ENCODE results near the gene MAN1A1. TPM values are rescaled to one million over a fixed set of nuclear protein-coding genes. Genes with fewer than 3 reads are reported as not detected.

The MAN1A1 gene
- total RNA-seq, 4 donors from 2014 or later: 6.3 to 92.3 (median 22.4) TPM

DNA sequence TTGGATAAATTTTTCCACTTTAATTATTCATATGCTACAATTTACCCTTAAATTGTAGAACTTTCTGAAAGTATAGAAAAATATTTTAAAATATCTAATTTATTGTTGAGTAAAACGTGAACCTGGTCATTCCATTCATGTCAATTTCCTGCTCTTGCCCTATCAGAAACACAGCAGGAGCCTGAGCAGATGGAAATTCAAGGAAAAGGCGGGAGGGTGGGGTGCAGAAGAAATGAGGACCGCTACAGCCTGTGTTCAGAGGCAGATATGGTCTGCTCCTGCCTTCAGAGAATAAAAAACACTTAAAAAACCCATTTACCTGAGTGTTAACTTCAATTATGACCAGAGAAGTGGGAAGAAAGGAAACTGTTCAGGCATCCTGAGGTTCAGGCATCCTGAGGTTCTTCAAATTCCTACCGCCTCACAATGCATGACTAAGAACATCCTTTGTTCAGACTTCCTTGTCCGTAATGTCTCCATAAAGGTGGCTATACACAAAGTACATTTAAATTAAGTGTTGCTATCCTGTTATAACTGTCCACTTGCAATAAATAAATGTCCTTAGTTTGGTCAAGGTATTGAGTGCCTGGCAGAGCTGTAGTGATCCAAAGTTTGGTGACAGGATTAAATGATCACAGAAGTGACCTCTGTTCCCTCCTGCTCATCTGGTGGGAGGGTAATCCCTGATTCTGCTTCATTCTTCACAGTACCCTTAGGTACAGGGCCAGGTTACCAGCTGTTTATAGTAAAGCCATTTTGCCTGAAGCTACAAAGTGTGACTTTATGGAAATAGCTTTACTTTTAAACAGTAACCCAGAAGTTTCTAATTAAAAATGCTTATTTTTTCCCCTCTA, 109.1 kb downstream of the MAN1A1 start:
- intact Hi-C loops (cut with DNase I): no loop called here
- Histone ChIP-seq H3K4me3 (no peak overlapping the region), H3K4me1 (peaks cover 0 to 21% (median 0%) of the 10 kb centered on the region in 3 donors), H3K9me3 (no peaks in the 10 kb centered on the region), H3K36me3 (peaks cover 0 to 8% (median under 1%) of the 10 kb centered on the region in 3 donors), H3K27me3 (no peaks in the 10 kb centered on the region), H3K27ac (peak overlapping the region in 3 of 4 donors; percentile 40 to 52 (median 47))
- 81 to 86% methylated on average over 5 of the region's 5 CpGs for WGBS, 2 donors
- no peak for DNase-seq
- TF ChIP-seq POLR2A (IDR thresholded peaks at IDR 0.05): no peak
- TF ChIP-seq, protein P1, sequence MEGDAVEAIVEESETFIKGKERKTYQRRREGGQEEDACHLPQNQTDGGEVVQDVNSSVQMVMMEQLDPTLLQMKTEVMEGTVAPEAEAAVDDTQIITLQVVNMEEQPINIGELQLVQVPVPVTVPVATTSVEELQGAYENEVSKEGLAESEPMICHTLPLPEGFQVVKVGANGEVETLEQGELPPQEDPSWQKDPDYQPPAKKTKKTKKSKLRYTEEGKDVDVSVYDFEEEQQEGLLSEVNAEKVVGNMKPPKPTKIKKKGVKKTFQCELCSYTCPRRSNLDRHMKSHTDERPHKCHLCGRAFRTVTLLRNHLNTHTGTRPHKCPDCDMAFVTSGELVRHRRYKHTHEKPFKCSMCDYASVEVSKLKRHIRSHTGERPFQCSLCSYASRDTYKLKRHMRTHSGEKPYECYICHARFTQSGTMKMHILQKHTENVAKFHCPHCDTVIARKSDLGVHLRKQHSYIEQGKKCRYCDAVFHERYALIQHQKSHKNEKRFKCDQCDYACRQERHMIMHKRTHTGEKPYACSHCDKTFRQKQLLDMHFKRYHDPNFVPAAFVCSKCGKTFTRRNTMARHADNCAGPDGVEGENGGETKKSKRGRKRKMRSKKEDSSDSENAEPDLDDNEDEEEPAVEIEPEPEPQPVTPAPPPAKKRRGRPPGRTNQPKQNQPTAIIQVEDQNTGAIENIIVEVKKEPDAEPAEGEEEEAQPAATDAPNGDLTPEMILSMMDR (IDR thresholded peaks at IDR 0.05): no peak

DNA sequence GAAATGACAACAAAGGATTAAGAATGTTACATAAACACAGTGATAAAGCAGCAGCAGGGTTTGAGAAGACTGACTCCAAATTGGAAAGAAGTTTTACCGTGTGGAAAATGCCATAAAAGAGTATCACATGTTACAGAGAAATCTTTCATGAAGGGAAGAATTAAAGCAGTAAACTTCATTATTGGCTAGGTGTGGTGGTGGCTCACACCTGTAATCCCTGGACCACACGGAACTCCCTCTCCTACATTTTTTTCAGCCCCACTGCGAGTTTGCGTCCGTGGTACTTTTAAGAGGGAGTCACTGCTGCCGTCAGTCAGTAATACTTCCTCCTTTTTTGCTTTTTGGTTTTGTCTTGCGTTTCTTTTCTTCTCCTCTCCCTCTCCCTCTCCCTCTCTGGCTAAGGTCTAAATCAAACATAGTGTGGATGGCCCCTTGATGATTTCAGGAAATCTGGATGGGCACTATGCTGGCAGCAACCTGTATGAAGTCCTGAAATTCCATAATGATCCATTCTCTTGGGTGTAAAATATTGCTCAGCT, 112.3 kb downstream of the MAN1A1 start:
- Histone ChIP-seq H3K36me3 (peaks cover 0 to 16% (median 3%) of the 10 kb centered on the region in 3 donors), H3K27me3 (no peaks in the 10 kb centered on the region), H3K27ac (no peak overlapping the region), H3K9me3 (no peaks in the 10 kb centered on the region), H3K4me1 (peaks cover 0 to 13% (median 0%) of the 10 kb centered on the region in 3 donors), H3K4me3 (no peak overlapping the region)
- 83 to 92% methylated on average over 7 of the region's 7 CpGs for WGBS, 2 donors
- TF ChIP-seq, protein P1 (IDR thresholded peaks at IDR 0.05): no peak
- no peak for TF ChIP-seq POLR2A (IDR thresholded peaks at IDR 0.05)
- intact Hi-C loops (cut with DNase I): no loop called here
- no peak for DNase-seq

DNA sequence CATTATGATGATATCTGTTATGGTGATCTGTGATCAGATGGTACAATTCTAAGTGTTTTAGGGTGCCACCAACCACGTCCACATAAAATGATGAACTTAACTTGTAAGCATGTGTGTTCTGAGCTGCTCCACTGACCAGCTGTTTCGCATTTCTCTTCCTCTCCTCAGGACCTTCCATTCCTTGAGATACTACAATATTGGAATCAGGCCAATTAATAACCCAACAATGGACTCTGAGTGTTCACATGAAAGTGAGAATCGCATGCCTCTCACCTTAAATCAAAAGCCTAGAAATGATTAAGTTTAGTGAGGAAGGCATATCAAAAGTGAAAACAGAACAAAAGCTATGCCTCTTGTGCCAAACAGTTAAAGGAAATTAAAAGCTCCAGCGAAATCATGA, 114.6 kb downstream of the MAN1A1 start:
- no peaks in the 10 kb centered on the region for H3K9me3 ChIP-seq
- peaks cover 0 to 16% (median 3%) of the 10 kb centered on the region in 3 donors for H3K36me3 ChIP-seq
- TF ChIP-seq POLR2A (IDR thresholded peaks at IDR 0.05): no peak
- TF ChIP-seq, protein P1 (IDR thresholded peaks at IDR 0.05): no peak
- no peak overlapping the region for H3K4me3 ChIP-seq
- 90 to 98% methylated on average over 4 of the region's 4 CpGs for WGBS, 2 donors
- no peak for DNase-seq
- intact Hi-C loops (cut with DNase I): no loop called here
- no peaks in the 10 kb centered on the region for H3K4me1 ChIP-seq
- no peak overlapping the region for H3K27ac ChIP-seq
- H3K27me3 ChIP-seq: no peaks in the 10 kb centered on the region

DNA sequence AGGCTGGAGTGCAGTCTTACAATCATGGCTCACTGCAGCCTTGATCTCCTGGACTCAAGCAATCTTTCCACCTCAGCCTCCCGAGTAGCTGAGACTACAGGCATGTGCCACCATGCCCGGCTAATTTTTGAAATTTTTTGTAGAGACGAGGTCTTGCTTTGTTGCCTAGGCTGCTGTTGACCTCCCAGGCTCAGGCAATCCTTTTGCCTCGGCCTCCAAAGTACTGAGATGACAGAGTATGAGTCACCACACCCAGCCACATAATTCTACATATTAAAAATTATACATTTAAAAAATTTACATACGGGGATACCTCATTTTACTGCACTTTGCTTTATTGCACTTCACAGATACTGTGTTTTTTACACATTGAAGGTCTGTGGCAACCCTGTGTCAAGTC, 115.1 kb downstream of the MAN1A1 start:
- intact Hi-C loops (cut with DNase I): no loop called here
- H3K27ac ChIP-seq: no peak overlapping the region
- TF ChIP-seq, protein P1 (IDR thresholded peaks at IDR 0.05): no peak
- TF ChIP-seq POLR2A (IDR thresholded peaks at IDR 0.05): no peak
- H3K4me1 ChIP-seq: no peaks in the 10 kb centered on the region
- WGBS, 2 donors: 80 to 81% methylated on average over 5 of the region's 5 CpGs
- no peaks in the 10 kb centered on the region for H3K9me3 ChIP-seq
- DNase-seq: no peak
- peaks cover 0 to 16% (median 3%) of the 10 kb centered on the region in 3 donors for H3K36me3 ChIP-seq
- H3K27me3 ChIP-seq: no peaks in the 10 kb centered on the region
- no peak overlapping the region for H3K4me3 ChIP-seq

DNA sequence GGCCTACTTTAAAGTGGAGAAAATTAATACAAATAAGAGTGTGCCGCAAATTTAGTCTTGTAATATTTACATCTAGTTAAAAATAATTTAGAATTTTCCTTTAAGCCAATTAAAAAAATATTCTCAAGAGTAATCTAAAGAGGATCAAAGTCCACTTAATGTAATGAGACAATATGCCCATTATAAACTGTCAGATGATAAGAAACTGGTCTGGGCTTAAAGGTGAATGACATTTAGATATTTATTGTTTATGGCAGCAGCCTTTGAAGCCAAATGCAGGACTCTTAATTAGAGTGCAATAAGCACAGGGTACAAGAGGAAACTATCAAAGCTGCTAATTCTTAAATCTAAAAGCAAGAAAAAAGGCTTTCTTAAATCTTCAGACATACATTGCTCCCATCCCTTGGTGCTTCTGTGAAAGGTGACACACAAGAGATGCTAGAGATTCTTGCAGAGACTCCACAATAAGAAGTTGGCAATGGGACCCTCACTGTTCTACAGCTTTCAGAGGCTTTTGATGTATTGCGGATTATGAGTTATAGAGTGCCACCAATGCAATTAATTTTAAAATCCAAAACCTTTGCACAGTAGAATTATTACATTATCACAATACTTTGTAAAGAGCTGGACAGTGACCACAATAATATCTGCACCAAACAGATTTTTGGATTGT, 116.1 kb downstream of the MAN1A1 start:
- Histone ChIP-seq H3K4me1 (no peaks in the 10 kb centered on the region), H3K9me3 (no peaks in the 10 kb centered on the region), H3K4me3 (no peak overlapping the region), H3K27ac (no peak overlapping the region), H3K27me3 (no peaks in the 10 kb centered on the region), H3K36me3 (peaks cover 0 to 16% (median 3%) of the 10 kb centered on the region in 3 donors)
- no peak for DNase-seq
- TF ChIP-seq POLR2A (IDR thresholded peaks at IDR 0.05): no peak
- TF ChIP-seq, protein P1 (IDR thresholded peaks at IDR 0.05): no peak
- intact Hi-C loops (cut with DNase I): no loop called here
- WGBS, 2 donors: 86 to 95% methylated on average over 2 of the region's 2 CpGs

All from esophagus squamous epithelium (tissue), 5 donors.